Activated CD4-positive, alpha-beta T cell treated with anti-CD3 and anti-CD28 coated beads, Interleukin-2, Interleukin-4, amounts not matched to agents 100 ng/mL and 50 ng/mL, durations not matched to agents 16 hours and 8 hours (primary cell): ENCODE measurements around the gene PLPP2.

Experiments used
- DNase-seq: peaks from one replicate; pipeline ENCODE4 v3.0.0-alpha.2; 2020; ENCODE audit warnings: low spot score

Gene PLPP2

DNA sequence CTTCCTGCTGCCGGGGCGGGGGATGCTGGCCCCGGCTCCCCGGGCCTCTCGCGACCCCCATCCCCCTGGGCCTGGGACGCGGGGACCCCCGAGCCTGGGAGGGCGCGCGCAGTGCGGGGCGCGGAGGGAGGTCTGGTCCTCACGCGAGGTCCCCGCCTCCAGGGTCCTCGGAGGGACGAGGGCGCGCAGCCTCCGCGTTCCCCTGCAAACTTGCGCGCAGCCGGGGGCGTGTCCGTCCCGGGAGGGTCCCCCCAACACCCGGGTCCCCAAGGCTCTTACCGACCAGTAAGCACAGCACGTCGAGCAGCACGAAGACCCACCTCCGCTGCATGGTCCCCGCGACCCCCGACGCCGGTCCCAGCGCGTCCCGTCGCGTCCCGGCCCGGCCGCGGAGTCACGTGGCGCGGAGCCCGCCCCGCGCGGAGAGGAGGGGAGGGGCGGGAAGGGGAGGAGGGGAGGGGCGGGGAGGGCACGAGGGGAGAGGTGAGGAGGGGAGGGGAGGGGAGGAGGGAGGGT is at the start of gene PLPP2:
TSS of gene PLPP2 (minus strand) at position 398 of the 516 bp plus-strand sequence. CDS start at position 331, 67 bp downstream.
- DNase-seq: no peak

DNA sequence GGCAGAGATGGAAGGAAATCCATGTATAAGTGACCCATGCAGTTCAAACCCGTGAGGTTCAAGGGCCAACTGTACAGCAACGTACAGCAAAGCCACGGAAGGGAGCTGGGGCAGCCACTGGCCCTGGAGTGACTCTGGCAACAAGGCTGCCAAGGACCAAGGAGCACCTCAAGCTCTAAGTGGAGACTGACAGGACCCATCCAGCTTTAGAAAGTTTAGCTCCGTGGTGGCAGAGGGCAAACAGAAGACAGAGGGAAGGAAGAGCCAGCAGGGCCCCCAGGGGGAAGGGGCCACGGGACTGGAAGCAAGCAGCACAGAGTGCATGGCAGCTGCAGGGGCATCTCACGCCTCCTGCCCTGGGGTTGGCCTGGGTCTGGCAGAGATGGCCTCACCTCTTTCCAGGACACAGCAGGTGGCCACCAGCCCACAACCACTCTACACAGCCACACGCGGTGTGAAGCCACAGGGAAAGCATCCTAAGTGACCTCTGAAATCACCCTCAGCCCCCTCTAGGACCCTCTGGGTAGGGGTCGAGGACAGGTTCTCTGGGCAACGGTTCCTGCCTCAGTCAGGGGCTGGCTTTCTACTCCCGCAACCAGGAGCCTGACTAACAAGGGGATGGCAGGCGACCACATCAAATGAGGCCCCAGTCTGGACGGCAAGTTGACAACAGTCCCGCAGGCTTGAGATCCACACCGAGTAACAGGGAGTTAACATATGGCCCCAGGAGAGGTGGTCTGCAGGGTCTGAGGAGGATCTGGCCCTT is 49.6 kb upstream of the PLPP2 start:
- DNase-seq: no peak

DNA sequence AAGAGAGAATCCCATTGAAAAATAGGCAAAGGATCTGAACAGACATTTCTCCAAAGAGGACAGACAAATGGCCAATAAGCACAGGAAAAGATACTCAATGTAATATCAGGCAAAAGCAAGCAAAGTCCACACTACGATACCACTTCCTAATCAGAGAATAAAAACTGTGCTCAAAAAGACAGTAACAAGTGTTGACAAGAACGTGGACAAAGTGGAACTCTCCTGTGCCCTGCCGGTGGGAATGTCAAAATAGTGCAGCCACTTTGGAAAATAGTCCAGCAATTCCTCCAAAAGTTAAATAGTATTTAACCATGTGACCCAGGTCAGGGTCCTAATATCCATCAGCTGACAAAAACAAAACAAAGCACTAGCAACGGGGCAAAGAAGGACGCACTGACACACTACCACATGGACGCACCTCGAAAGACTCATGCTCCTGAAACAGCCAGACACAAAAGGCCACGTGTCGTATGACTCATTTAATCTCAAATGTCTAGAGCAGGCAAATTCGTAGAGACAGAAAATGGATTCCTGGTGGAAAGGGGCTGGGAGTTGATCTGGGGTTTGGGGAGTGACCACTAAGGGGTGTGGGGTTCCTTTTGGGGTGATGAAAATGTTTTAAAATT is 48.2 kb upstream of the PLPP2 start:
- DNase-seq: no peak

DNA sequence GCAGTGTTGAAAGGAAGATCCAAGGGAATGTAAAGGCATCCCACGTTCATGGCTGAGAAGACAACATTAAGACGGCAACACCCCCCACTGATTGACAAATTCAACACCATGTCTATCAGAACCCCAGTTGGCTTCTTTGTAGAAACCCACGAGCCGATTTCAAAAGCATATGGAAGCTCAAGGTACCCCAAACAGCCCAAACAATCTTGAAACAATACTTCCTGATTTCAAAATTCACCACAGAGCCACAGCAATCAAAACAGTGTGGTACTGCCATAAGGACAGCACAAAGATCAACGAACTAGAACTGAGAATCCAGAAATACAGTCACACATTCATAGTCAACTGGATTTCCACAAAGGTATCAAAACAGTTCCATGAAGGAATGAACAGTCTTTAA is 47.2 kb upstream of the PLPP2 start:
- DNase-seq: no peak

DNA sequence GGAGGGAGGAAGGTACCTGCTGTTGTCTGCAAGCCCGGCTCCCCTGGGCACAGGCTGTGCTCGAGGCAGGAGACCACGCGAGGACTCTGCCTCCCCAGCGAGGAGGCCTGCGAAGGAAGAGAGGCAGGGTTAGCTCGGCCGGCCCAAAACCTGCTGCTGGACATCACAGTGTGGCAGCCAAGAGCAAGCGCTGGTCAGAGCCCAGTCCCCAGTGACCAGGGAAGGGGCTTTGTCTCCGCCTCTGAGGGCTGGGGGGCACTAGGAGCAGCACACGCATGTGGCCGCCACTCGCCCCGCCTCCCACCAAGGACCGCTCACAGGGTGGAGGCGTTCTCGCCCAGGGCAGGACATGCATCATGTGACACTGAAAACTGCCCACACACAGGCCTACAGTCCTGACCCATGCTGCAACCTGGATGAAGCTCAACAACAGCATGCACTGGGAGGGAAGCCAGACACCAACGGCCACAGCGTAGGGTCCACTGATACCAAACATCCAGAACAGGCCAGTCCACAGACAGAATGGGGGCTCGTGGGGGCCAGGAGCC is 44.9 kb upstream of the PLPP2 start:
- DNase-seq: no peak

DNA sequence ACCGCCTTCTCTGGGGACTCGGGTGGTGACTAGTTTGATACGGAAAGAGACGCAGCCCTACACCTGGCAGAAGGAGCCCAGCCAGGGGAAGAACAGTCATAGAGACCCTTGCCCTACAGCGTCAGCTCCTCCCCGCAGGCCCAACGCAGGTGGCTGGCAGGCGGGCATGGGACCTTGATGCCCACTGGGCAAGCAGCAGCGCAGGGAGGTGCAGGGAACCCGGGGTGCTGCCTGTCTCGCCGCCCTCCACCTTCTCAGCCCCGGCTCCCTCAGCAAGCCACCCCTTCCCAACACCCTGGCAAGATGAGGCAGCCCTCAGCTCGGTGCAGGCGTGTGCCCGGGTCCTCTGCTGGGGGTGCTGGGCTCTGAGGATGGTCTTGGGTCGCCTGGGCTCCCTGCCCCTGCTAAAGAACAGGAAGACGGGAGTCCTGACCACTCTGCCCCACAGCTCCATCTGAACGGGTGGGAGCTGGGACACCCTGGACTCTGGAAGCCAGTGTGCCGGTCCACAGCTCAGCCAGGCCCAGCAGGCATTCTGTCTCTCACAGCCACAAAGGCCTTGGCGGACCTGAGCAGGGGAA is 44.4 kb upstream of the PLPP2 start:
- no peak for DNase-seq

DNA sequence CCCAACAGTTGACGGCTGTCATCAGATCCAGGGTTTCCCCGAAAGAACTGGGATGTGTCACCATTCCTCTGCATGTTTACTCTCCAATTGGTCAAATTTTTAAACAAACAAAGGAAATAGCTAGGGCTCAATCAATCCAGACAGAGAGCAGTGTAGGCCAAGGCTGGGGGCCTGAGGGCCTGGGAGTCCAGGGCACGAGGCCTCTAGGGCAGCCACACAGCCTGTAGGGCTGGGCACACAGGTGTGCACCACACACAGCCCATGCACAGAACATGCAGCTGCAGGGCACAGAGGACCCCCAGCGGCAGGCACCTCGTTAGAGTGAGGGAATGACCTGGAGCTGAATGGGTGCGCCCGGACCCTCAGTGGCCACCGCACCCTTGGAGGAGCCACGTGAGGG is 43.9 kb upstream of the PLPP2 start:
- DNase-seq: no peak

DNA sequence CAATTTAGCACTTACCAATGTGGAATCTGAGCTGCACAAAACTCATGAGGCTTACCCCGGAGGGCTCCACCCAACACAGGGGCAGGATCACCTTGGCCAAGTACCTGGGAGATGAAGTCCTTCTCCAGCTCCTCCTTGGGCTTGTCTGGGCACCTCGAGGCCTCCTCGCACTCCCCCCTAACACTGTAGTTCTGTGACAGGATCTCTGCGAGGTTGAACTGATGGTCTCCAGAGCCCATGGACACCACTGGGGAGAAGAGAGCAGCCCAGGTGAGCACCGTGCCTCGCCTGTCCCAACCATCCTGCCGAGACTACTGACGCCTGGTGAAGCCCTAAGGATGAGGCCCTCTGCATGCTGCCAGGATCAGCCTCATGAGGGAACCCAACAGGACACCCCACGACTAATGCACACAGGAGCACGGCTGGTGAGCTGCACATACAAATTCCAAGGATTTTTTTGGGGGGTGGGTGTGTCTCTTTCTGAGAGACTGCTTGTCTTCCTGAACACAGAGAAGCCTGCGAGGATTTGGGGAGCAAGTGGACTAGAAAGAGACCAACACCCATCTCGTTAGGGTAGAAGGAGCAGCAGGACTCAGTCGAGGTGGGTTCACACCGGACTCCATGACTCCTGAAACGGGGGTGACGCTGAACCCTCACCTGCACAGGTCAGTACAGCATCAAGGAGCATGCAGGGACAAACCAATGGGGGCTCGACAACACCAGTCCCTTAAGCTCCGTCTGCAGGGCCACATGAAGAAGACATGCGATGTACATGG is 43.3 kb upstream of the PLPP2 start:
- no peak for DNase-seq

DNA sequence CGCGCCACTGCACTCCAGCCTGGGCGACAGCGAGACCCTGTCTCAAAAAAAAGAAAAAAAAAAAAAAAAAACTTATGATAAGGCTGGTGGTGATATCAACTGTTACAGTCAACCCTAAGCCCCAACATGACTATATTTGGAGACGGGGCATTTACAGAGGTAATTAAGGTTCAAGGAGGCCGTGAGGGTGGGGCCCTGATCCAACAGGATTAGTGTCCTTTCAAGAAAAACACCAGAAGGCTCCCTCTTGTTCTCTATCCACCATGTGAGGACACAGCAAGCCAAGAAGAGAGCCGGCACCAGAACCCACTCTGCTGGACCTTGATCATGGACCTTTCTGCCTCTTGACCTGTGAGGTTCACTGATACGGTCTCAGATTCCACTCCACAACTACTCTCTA is 39.3 kb upstream of the PLPP2 start:
- DNase-seq: no peak

DNA sequence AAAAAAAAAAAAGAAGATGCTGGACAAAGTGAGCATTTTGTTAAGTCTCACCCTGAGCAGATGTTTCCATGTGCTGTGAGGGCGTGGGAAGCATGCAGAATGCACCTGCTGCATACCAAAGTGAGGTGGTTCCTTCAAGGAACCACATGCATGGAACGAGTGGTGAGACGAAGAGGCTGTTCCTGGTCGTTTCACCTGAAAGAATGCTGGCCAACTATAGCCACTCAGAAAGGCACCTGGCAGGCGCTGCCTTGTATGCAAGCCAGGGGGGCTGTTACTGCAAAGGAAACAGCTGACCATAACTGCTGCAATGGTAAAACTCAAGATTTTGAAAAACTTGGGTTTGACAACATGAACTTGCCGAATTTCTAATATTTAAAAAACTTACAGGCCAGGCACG is 38.7 kb upstream of the PLPP2 start:
- no peak for DNase-seq

DNA sequence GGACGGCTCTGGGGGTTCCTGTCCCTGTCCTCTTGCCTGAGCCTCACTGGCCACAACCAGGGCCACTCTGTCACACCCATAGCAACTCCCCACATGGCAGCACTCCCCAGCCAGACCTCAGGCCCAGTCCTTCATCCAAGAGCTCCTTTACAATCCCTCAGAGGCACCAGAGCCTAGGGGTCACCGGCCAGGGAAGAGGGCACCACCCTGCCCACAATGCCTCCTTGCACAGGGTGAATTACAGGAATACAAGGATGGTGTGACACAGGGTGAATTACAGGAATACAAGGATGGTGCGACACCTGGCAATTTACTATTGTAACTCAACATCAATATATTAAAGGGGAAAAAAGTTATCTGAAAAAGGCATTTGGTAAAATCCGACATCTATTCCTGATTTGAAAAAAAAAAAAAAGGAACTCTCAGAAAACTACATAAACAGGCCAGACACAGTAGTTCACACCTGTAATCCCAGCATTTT is 36.9 kb upstream of the PLPP2 start:
- no peak for DNase-seq

DNA sequence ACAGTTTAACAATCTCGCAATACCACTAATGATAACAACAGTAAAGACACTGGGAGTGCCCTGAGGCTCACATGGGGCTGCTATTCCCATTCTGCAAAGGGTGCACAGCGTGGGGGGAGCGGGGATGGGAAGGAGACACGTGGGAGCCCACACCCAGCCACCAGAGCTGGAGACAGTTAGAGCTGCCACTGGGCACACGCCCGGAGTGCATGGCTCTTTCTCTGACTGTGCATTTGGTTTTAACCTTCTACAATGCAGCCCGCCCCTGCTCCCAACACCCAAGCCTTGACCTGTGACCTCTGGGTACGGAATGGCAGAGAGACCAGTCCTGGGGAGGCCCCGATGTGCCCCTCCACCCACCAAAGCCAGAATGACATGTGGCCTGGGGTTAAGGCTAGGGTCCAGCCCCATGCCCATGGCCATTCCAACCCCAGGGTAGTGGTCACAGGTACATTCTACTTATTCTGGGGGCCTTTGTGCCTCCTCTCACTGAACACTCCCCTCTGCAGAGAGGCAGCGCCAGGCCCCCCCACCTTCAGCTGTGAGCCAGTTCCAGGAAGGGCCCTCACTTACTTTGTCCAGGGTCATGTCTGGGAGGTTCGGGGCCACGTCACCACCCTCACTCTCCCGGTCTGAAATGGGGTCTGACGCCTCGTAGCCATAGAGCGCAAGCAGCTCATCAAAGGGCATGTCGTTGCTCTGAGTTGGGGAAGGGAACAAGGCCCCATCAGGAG is 36.3 kb upstream of the PLPP2 start:
- no peak for DNase-seq

DNA sequence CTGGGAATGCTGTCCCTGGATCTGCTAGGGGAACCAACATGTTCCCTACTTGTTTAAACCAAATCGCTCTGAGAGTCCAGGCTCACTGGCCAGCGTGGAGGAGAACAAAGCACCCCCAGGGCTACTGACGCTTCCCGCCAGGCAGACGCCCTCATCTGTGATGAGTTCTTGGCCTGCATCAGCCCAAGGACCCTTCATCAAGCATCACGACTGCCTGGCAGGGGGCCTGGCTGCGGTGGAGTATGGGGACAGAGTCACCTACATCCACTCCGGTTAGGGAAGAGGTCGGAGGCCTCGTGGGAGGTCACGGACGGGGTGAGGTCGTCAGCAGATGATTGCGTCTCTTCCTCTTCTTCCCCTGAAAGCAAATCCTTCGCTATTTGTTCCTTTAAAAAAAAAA is 35.7 kb upstream of the PLPP2 start:
- no peak for DNase-seq

DNA sequence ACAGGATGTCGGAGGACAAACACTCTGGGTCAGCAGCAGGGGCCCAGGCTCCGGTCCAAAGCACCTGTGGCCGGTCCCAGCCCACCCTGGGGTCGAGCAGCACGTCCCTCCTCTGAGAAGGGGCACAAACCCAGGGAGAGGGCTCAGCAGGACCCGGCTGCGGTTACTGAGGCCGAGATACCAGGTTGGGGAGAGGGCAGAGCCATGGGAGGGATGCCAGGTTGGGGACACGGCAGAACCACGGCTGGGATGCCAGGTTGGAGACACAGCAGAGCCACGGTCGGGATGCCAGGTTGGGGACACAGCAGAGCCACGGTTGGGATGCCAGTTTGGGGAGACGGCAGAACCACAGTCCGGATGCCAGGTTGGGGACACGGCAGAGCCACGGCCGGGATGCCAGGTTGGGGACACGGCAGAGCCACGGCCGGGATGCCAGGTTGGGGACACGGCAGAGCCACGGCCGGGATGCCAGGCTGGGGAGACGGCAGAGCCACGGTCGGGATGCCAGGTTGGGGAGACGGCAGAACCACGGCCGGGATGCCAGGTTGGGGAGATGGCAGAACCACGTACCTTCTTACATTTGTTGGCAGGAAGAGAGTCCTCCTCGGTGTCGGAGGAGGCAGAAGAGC is 34.8 kb upstream of the PLPP2 start:
- DNase-seq: no peak

DNA sequence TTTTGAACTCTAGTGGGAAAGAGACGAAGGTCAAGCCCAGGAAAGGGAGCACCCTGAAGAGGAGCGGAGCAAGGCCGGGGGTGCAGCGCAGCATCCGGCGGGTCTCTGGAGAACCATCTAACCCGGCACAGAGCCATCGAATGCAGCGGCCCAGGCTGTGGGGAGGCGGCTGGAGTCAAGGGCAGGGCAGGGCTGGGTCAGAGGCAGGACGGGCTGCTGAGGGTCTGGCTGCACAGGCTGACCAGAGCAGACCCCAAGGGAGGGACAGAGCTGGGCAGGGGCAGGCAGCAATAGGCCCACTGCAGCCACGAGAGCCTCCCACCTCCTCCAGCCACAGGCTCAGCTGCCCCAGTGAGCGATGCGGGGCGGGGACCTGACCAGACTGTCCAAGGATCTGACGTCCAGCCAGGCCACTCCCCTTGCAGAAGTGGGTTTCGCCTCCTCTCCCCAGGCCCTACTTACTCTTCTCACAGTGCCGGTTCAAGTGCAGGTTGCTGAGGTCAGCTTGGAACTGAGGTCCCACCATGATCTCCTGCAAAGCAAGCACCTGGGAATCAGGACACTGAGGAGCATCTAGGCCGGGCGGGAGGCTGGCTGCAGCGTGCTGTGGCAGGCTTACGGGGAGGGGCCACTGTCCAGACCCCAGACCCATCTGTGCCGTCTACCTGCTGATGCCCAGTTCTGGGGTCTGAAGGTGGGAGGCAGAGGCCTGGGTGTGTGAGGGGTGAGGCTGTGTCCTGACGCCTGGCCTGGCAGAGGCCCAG is 34.2 kb upstream of the PLPP2 start:
- no peak for DNase-seq

DNA sequence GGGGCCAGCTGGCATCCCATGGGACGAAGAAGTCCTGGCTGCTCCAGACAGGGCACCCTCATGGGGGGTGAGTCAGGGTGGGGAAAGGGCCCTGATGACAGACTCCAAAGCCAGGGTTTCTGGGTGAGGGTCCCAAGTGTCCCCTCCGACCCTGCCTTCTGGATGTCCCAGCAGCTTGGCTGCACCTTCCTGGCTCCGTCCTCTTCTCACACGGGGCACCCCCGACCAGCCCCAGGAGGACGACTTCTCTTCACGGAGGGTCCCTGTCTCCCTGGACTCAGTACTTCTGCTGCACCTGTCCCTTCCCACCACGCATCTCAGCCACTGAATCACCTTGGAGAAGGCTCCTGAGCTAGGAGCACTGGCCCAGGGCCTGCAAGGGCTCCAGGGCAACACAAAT is 33.5 kb upstream of the PLPP2 start:
- no peak for DNase-seq

DNA sequence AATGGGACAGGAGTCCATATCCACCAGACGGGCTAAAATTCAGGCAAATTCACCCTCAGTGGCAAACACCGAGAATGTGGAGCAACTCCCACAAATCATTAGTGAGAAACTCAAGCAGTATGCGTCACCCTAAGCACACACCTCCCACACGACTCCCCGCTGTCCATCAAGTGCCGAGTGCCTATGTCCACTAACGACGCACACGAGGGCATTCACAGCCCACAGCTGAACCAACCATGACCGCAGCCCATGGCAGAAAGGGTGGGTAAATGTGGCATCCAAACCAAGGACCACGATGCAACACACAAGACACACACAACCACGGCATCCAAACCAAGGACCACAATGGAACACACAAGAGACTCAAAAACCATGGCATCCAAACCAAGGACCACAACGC is 31.4 kb upstream of the PLPP2 start:
- no peak for DNase-seq

DNA sequence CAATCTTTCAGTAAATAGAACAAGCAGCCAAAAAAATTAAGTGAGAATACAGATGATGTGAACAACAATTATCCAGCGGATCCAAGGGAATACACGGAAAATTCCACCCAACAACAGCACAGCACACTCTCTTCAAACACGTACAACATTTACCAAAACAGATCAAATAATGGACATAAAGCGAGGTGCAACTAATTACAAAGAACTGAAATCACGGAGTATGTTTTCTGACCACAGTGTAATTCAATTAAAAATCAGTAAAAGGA is 27.2 kb upstream of the PLPP2 start:
- DNase-seq: no peak

DNA sequence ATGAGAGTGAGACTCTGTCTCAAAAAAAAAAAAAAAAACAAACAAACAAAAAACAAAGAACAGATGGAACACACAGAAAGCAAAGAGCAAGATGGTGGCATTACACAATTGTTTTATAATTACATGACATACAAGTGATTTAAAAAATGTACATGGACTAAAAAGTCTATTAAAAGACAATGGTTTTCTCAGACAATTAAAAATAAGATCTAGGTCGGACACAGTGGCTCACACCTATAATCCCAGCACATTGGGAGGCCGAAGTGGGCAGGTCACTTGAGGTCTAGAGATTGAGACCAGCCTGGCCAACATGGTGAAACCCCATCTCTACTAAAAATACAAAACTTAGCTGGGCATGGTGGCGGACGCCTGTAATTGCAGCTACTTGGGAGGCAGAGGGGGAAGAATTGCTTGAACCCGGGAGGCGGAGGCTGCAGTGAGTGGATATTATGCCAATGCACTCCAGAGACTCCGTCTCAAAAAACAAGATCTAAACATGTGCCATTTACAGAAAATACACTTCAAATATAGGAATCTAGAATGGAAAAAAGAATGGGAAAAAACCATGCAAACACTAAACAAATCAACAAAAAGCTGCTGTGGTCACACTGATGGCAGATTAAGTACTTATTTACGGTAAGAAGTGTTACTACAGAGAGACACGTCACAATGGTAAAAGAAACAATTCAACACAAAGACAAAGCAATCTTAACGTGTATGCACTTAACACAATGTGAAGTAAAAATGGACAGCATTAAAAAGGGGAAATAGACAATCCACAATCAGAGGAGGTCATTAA is 26.7 kb upstream of the PLPP2 start:
- DNase-seq: no peak

DNA sequence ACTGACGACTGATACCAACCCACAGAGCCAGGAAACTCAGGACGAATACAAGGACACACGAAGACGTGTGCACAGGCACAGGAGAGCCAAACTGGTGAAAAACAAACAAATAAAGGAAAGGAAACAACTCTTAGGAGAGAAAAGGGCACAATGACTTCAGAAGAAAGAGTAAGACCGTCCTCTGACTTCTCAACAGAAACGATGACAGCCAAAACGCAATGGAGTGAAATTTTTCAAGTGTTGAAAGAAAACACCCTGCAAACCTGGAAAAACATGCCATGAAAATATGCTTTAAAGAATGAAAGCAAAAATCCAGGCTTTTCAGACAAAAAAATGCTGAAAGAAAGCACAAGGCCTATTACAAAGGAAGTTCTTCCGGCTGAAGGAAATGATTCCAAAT is 24.6 kb upstream of the PLPP2 start:
- DNase-seq: no peak
